Esophagus muscularis mucosa (tissue), 4 donors: ENCODE results near the gene GCLC. TPM values are rescaled to one million over a fixed set of nuclear protein-coding genes. Genes with fewer than 3 reads are reported as not detected.
A peak's percentile ranks its signal among the peaks of the same experiment; 100 is the strongest.

ENCODE experiments used
- DNase-seq: peaks from one replicate; pipeline ENCODE4 v3.0.0-alpha.2; 2017; ENCODE audit errors: extremely low spot score
- H3K27ac ChIP-seq, 4 donors: fragments of 200-600 bp; sonication (generic); replicated peaks in 1 of 4; 1 replicate in 3 of 4; 2 replicates in 1 of 4; pipeline ENCODE4 v1.5.1; 2016 to 2019; ENCODE audit warnings: mild to moderate bottlenecking in 1 of 4
- H3K27me3 ChIP-seq, 4 donors: fragments of 200-600 bp; sonication (generic); one replicate each; pipeline versions ENCODE4 v1.5.1 to v1.6.0; 2016 to 2019
- H3K36me3 ChIP-seq, 4 donors: fragments of 200-600 bp; sonication (generic); one replicate each; pipeline ENCODE4 v1.5.1; 2016 to 2019
- H3K4me1 ChIP-seq, 4 donors: fragments of 200-600 bp; sonication (generic); one replicate each; pipeline ENCODE4 v1.5.1; 2016 to 2019
- H3K4me3 ChIP-seq, 4 donors: fragments of 200-600 bp; sonication (generic); 1 replicate in 2 of 4; 2 replicates in 2 of 4; pipeline ENCODE4 v1.5.1; 2016 to 2019; ENCODE audit warnings: mild to moderate bottlenecking in 4 of 4, moderate library complexity in 1 of 4
- H3K9me3 ChIP-seq, 4 donors: fragments of 200-600 bp; sonication (generic); 1 replicate in 3 of 4; 2 replicates in 1 of 4; pipeline ENCODE4 v1.5.1; 2016 to 2019
- EP300 ChIP-seq: sonication (generic); formaldehyde crosslinking; IDR thresholded peaks from one replicate; pipeline ENCODE4 v1.6.1; 2017; ENCODE audit warnings: antibody characterized with exemption
- POLR2A ChIP-seq: fragments of 450-650 bp; IDR thresholded peaks from one replicate; pipeline ENCODE4 v1.6.1; 2017; ENCODE audit warnings: antibody characterized with exemption, moderate library complexity, mild to moderate bottlenecking, low read depth
- POLR2AphosphoS5 ChIP-seq, 2 donors: sonication (generic); formaldehyde crosslinking; IDR thresholded peaks; one replicate each; pipeline ENCODE4 v1.6.1; 2017; ENCODE audit warnings: antibody characterized with exemption in 2 of 2
- WGBS: methylation state at CpG from one replicate; pipeline ENCODE4 v1.1.5; 2018; 5-methylcytosine and 5-hydroxymethylcytosine counted together
- intact Hi-C: fragments of 100-400 bp; cut with DNase I; formaldehyde crosslinking; loops from one replicate; pipeline ENCODE4 v1.15.1; 2023
- total RNA-seq, 4 donors: library from RNA; depleted of rRNA; stranded (reverse); fragments of >200 nt; gene quantifications; one replicate each; pipeline versions ENCODE4 v1.1.0 to v1.2.1, GENCODE V29; 2016
- TF ChIP-seq, protein P1 (sequence below), 3 experiments: fragments of 200-600 bp in 2 of 3; fragments of 450-650 bp in 1 of 3; sonication (generic) in 2 of 3; IDR thresholded peaks; one replicate each; pipeline ENCODE4 v1.5.1; 2017 to 2019; ENCODE audit warnings: antibody characterized with exemption in 3 of 3, mild to moderate bottlenecking in 2 of 3, moderate library complexity in 1 of 3

Gene GCLC
- total RNA-seq, 4 donors from 2014 or later = 57.7 to 70.8 (median 64.6) TPM

DNA sequence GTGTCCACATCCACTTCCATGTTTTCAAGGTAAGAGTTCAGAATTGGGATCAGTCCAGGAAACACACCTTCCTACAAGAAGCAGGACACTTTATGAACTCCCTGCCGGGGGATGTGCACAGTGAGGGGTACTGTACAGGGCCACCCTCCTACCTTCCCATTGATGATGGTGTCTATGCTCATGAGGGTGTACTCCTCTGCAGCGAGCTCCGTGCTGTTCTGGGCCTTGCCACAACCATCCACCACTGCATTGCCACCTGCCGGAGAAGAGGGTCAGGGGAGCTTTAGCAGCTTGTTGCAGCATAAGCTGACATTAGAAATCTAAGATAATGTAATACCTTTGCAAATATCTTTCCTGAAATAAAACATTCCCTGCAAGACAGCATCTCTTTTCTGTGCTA, 44.8 kb downstream of the GCLC start:
- no peaks in the 10 kb centered on the region for H3K27me3 ChIP-seq
- peaks cover 10 to 74% (median 58%) of the 10 kb centered on the region in 4 donors for H3K36me3 ChIP-seq
- H3K9me3 ChIP-seq = no peaks in the 10 kb centered on the region
- H3K27ac ChIP-seq = no peak overlapping the region
- H3K4me3 ChIP-seq = no peak overlapping the region
- intact Hi-C loops = loop anchor here (5.0 kb wide), 1 partner anchor 42 kb away; no protein-coding TSS in a partner anchor
- peaks cover 0 to 24% (median 23%) of the 10 kb centered on the region in 4 donors for H3K4me1 ChIP-seq
- 95% methylated on average over 4 of the region's 4 CpGs for WGBS
- TF ChIP-seq, protein P1, sequence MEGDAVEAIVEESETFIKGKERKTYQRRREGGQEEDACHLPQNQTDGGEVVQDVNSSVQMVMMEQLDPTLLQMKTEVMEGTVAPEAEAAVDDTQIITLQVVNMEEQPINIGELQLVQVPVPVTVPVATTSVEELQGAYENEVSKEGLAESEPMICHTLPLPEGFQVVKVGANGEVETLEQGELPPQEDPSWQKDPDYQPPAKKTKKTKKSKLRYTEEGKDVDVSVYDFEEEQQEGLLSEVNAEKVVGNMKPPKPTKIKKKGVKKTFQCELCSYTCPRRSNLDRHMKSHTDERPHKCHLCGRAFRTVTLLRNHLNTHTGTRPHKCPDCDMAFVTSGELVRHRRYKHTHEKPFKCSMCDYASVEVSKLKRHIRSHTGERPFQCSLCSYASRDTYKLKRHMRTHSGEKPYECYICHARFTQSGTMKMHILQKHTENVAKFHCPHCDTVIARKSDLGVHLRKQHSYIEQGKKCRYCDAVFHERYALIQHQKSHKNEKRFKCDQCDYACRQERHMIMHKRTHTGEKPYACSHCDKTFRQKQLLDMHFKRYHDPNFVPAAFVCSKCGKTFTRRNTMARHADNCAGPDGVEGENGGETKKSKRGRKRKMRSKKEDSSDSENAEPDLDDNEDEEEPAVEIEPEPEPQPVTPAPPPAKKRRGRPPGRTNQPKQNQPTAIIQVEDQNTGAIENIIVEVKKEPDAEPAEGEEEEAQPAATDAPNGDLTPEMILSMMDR (IDR thresholded peaks at IDR 0.05) = no peak
- TF ChIP-seq EP300 (no peak), POLR2A (no peak), POLR2AphosphoS5 (IDR thresholded peaks at IDR 0.05) (no peak)
- no peak for DNase-seq

DNA sequence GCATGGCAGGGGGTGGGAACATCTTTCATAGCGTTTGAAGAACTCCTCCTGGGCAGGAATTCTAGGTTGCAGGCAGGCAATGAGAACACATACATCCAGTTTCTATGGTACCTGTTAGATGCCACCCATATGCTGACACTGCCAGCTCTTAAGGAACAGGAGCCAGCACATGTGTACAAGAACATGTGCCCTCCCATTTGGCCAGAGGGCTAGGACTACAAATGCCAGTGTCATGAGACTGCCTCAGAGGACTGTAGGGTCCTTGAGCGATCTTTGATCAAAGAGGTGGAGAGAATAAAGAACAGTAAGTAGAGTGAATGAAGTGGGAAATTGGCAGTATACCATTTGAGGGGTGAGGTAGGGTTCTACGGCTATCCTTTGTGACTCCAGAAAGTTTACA, 45.8 kb downstream of the GCLC start:
- 81% methylated on average over 3 of the region's 3 CpGs for WGBS
- H3K36me3 ChIP-seq = peaks cover 2 to 64% (median 48%) of the 10 kb centered on the region in 4 donors
- intact Hi-C loops = no loop called here

DNA sequence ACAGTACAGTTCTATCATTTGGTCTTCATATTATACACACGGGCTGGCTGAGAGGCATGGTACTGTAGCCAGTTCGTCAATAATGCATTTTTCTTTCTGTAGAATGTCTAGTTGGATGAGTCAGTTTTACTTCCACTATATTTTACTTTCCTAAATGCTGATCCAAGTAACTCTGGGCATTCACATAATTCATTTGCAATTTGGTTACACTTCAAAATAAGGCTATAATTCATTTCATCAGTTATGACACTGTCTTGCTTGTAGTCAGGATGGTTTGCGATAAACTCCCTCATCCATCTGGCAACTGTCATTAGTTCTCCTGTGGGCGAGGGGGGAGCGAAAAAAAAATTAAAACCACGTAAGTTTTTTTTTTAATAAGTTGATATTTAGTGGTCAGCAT, 46.3 kb downstream of the GCLC start:
- intact Hi-C loops = no loop called here
- DNase-seq = no peak
- H3K9me3 ChIP-seq = no peaks in the 10 kb centered on the region
- H3K4me3 ChIP-seq = no peak overlapping the region
- peak overlapping the region in 1 of 4 donors; percentile 16 for H3K27ac ChIP-seq
- peaks cover 0 to 37% (median 35%) of the 10 kb centered on the region in 4 donors for H3K4me1 ChIP-seq
- 74% methylated on average over 6 of the region's 6 CpGs for WGBS
- TF ChIP-seq POLR2A (no peak), EP300 (no peak), POLR2AphosphoS5 (IDR thresholded peaks at IDR 0.05) (no peak)
- TF ChIP-seq, protein P1 (IDR thresholded peaks at IDR 0.05) = no peak
- peaks cover 0 to 60% (median 44%) of the 10 kb centered on the region in 4 donors for H3K36me3 ChIP-seq
- H3K27me3 ChIP-seq = no peaks in the 10 kb centered on the region

More for the DNA sequence above, 45.8 kb downstream of the GCLC start:
- peak overlapping the region in 1 of 4 donors; percentile 16 for H3K27ac ChIP-seq
- DNase-seq = no peak
- no peak overlapping the region for H3K4me3 ChIP-seq
- peaks cover 0 to 33% (median 31%) of the 10 kb centered on the region in 4 donors for H3K4me1 ChIP-seq
- H3K9me3 ChIP-seq = no peaks in the 10 kb centered on the region
- H3K27me3 ChIP-seq = no peaks in the 10 kb centered on the region
- no peak for TF ChIP-seq EP300
- TF ChIP-seq, protein P1 (IDR thresholded peaks at IDR 0.05) = no peak
- TF ChIP-seq POLR2AphosphoS5 (IDR thresholded peaks at IDR 0.05) = no peak
- no peak for TF ChIP-seq POLR2A

DNA sequence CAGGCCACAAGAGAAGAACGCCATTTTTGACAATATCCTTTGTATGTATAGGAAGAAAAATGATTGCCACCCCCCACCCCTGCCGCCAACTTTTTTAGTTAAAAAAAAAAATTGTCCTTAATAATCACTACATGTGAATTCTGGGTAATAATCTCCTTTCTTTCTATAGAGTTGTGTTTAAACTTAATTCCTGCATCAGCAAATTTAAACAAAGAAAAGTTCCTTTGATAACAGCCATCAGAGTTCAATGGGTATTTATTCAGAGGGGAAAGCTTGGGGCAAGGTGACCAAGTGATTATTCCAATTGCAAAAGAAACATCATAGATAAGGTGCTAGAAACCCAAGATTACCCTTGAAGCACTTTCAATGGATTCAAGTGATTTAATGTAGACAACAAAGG, 47.0 kb downstream of the GCLC start:
- Histone ChIP-seq H3K9me3 (no peaks in the 10 kb centered on the region), H3K4me3 (no peak overlapping the region), H3K4me1 (peaks cover 0 to 45% (median 42%) of the 10 kb centered on the region in 4 donors), H3K27ac (no peak overlapping the region), H3K27me3 (no peaks in the 10 kb centered on the region), H3K36me3 (peaks cover 0 to 52% (median 37%) of the 10 kb centered on the region in 4 donors)
- WGBS = 100% methylated on average over 2 of the region's 2 CpGs
- intact Hi-C loops = no loop called here
- TF ChIP-seq, protein P1 (IDR thresholded peaks at IDR 0.05) = no peak
- TF ChIP-seq POLR2A (no peak), POLR2AphosphoS5 (IDR thresholded peaks at IDR 0.05) (no peak), EP300 (no peak)
- no peak for DNase-seq
